DMS 273 treated with DMSO at 0.1 percent for 48 hours (cell line): ENCODE results near the gene STEAP1B.

Experiments used
- DNase-seq: peaks from one replicate; lab custom pipeline; 2025; lab: John Stamatoyannopoulos, UW

STEAP1B gene

GRCh38 chr7:22400936-22401553 is 98.9 kb downstream of the STEAP1B start:
- no peak for DNase-seq

GRCh38 chr7:22400150-22400814 is 99.7 kb downstream of the STEAP1B start:
- DNase-seq = no peak

GRCh38 chr7:22399546-22399945 is 100.4 kb downstream of the STEAP1B start:
- DNase-seq = no peak

GRCh38 chr7:22399091-22399490 is 100.9 kb downstream of the STEAP1B start:
- DNase-seq = no peak

GRCh38 chr7:22397981-22398380 is 102.0 kb downstream of the STEAP1B start:
- no peak for DNase-seq

GRCh38 chr7:22395222-22395621 is 104.8 kb downstream of the STEAP1B start:
- no peak for DNase-seq

GRCh38 chr7:22394739-22395138 is 105.2 kb downstream of the STEAP1B start:
- DNase-seq = no peak

GRCh38 chr7:22393913-22394729 is 105.9 kb downstream of the STEAP1B start:
- no peak for DNase-seq

GRCh38 chr7:22390516-22390915 is 109.5 kb downstream of the STEAP1B start:
- DNase-seq = no peak

GRCh38 chr7:22389892-22390291 is 110.1 kb downstream of the STEAP1B start:
- no peak for DNase-seq

- DNase-seq = no peak
These were observed 112.4 kb downstream of the STEAP1B start for GRCh38 chr7:22387583-22387982.

GRCh38 chr7:22386865-22387264 is 113.1 kb downstream of the STEAP1B start:
- DNase-seq = no peak

- no peak for DNase-seq
These were observed 113.7 kb downstream of the STEAP1B start for GRCh38 chr7:22386206-22386858.

- no peak for DNase-seq
These were observed 114.7 kb downstream of the STEAP1B start for GRCh38 chr7:22385326-22385725.

- no peak for DNase-seq
These were observed 119.7 kb downstream of the STEAP1B start for GRCh38 chr7:22380333-22380732.

GRCh38 chr7:22378199-22378980 is 121.6 kb downstream of the STEAP1B start:
- no peak for DNase-seq

- no peak for DNase-seq
These were observed 122.3 kb downstream of the STEAP1B start for GRCh38 chr7:22377703-22378102.

- no peak for DNase-seq
These were observed 124.5 kb downstream of the STEAP1B start for GRCh38 chr7:22375359-22376048.

GRCh38 chr7:22373911-22374310 is 126.1 kb downstream of the STEAP1B start:
- DNase-seq = peak; percentile 37

- DNase-seq = no peak
These were observed 126.6 kb downstream of the STEAP1B start for GRCh38 chr7:22373388-22373787.

GRCh38 chr7:22372863-22373262 is 127.1 kb downstream of the STEAP1B start:
- DNase-seq = no peak
